Osteoblast (primary cell): Measurements from ENCODE around the gene EPHB4. TPM values are rescaled to one million over a fixed set of nuclear protein-coding genes. Genes with fewer than 3 reads are reported as not detected.

ENCODE experiments used
- DNase-seq: peaks from one replicate; pipeline ENCODE4 v3.0.0; 2011; ENCODE audit warnings: low spot score, mixed read lengths; ENCODE audit not compliant: insufficient read length; ENCODE audit errors: missing footprints
- H2AFZ ChIP-seq: 2 replicates; pipeline ENCODE4 v1.6.0; 2011; ENCODE audit warnings: mild to moderate bottlenecking, low read length
- H3K27ac ChIP-seq: 2 replicates; pipeline ENCODE4 v1.5.1; 2011; ENCODE audit warnings: mild to moderate bottlenecking, low read depth, low read length, moderate library complexity
- H3K27me3 ChIP-seq: 2 replicates; pipeline ENCODE4 v1.6.0; 2012; ENCODE audit warnings: mild to moderate bottlenecking, control low read depth, inconsistent platforms, low read length, moderate library complexity; ENCODE audit not compliant: insufficient read depth
- H3K36me3 ChIP-seq: 2 replicates; pipeline ENCODE4 v1.5.1; 2011; ENCODE audit warnings: mild to moderate bottlenecking, low read length, control low read depth, moderate library complexity; ENCODE audit not compliant: insufficient read depth
- H3K4me1 ChIP-seq: 2 replicates; pipeline ENCODE4 v1.5.1; 2011; ENCODE audit warnings: mild to moderate bottlenecking, low read length, control low read depth, moderate library complexity; ENCODE audit not compliant: insufficient read depth
- H3K4me2 ChIP-seq: 2 replicates; pipeline ENCODE4 v1.6.0; 2011; ENCODE audit warnings: mild to moderate bottlenecking, low read length; ENCODE audit not compliant: insufficient read depth
- H3K4me3 ChIP-seq: fragments of 200-600 bp; sonication (generic); 3 replicates; pipeline ENCODE4 v1.5.1; 2012; ENCODE audit warnings: mild to moderate bottlenecking, low read length, inconsistent platforms; ENCODE audit not compliant: insufficient read depth
- H3K79me2 ChIP-seq: 2 replicates; pipeline ENCODE4 v1.6.0; 2012; ENCODE audit warnings: mild to moderate bottlenecking, low read length, control low read depth, inconsistent platforms; ENCODE audit not compliant: insufficient read depth
- H3K9me3 ChIP-seq: 2 replicates; pipeline ENCODE4 v1.5.1; 2011; ENCODE audit warnings: low read depth, low read length, control low read depth
- H4K20me1 ChIP-seq: 2 replicates; pipeline ENCODE4 v1.6.0; 2012; ENCODE audit warnings: mild to moderate bottlenecking, low read length, control low read depth; ENCODE audit not compliant: insufficient read depth
- total RNA-seq: library from RNA; depleted of rRNA; stranded (reverse); fragments of >200 nt; gene quantifications from 2 replicates; pipeline ENCODE4 v1.2.3, GENCODE V29; 2012
- TF ChIP-seq, protein P1 (sequence below): IDR thresholded peaks from 2 replicates; pipeline ENCODE4 v1.5.1; 2011; ENCODE audit warnings: mild to moderate bottlenecking, low read depth, low read length, moderate library complexity; ENCODE audit errors: extremely low read depth

The EPHB4 gene
- total RNA-seq, 1 donor = 47.0 TPM

DNA sequence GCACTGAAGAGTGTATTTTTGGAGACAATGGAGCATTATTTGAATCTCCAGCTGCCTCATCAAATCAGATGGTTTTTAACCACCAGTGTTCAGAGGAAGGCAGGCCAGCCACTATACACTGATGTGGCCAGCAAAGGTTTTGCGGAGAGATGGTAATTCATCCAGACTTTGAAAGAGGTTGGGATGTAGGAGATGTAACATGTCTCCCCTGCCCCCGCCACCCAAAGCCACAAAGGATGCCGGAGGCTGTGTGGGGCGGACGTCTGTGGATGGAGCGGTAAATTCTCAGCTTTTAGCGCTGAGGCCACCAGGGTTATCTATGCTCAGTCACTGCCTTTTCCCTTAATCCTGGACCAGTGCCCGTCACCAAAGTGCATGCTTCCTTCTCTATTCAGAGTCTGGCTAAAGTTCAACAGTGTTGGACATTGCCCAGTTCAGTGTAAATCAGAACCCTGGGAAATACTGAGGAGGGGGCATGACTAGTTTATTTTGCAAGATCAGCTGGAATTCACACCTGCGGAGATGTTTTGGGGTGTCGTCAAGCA lies 36.2 kb upstream of the EPHB4 start:
- H3K27ac ChIP-seq = no peak overlapping the region
- H3K4me2 ChIP-seq = no peak overlapping the region

DNA sequence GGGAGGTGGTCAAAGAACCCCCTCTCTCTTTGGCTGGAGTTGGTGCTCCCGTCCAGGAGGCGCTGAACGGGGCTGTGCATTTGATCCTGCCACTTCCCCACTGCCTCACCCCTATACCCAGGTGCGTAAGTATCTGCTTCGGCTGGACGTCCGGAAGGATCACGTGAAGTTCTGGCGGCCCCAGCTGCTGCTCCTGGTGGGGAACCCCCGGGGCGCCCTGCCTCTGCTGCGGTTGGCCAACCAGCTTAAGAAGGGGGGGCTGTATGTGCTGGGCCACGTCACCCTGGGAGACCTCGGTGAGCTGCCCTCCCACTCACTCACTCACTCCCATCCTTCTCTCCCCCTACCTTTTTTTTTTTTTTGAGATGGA lies 34.3 kb upstream of the EPHB4 start:
- Histone ChIP-seq H3K4me2 (no peak overlapping the region), H3K27me3 (no peaks in the 10 kb centered on the region), H3K79me2 (no peaks in the 10 kb centered on the region), H3K9me3 (no peaks in the 10 kb centered on the region), H3K4me1 (peaks cover 16% of the 10 kb centered on the region), H3K36me3 (peaks cover 9% of the 10 kb centered on the region), H3K4me3 (no peak overlapping the region), H4K20me1 (no peaks in the 10 kb centered on the region), H2AFZ (no peak overlapping the region), H3K27ac (no peak overlapping the region)
- TF ChIP-seq, protein P1, sequence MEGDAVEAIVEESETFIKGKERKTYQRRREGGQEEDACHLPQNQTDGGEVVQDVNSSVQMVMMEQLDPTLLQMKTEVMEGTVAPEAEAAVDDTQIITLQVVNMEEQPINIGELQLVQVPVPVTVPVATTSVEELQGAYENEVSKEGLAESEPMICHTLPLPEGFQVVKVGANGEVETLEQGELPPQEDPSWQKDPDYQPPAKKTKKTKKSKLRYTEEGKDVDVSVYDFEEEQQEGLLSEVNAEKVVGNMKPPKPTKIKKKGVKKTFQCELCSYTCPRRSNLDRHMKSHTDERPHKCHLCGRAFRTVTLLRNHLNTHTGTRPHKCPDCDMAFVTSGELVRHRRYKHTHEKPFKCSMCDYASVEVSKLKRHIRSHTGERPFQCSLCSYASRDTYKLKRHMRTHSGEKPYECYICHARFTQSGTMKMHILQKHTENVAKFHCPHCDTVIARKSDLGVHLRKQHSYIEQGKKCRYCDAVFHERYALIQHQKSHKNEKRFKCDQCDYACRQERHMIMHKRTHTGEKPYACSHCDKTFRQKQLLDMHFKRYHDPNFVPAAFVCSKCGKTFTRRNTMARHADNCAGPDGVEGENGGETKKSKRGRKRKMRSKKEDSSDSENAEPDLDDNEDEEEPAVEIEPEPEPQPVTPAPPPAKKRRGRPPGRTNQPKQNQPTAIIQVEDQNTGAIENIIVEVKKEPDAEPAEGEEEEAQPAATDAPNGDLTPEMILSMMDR = no peak
- DNase-seq = peak; percentile 35

More for the DNA sequence above, 36.2 kb upstream of the EPHB4 start:
- peaks cover 9% of the 10 kb centered on the region for H3K36me3 ChIP-seq
- no peaks in the 10 kb centered on the region for H4K20me1 ChIP-seq
- no peaks in the 10 kb centered on the region for H3K9me3 ChIP-seq
- peaks cover 21% of the 10 kb centered on the region for H3K4me1 ChIP-seq
- TF ChIP-seq, protein P1 = no peak
- H3K79me2 ChIP-seq = peaks cover 14% of the 10 kb centered on the region
- H3K27me3 ChIP-seq = no peaks in the 10 kb centered on the region
- no peak overlapping the region for H2AFZ ChIP-seq
- no peak overlapping the region for H3K4me3 ChIP-seq
- DNase-seq = peak; percentile 85

DNA sequence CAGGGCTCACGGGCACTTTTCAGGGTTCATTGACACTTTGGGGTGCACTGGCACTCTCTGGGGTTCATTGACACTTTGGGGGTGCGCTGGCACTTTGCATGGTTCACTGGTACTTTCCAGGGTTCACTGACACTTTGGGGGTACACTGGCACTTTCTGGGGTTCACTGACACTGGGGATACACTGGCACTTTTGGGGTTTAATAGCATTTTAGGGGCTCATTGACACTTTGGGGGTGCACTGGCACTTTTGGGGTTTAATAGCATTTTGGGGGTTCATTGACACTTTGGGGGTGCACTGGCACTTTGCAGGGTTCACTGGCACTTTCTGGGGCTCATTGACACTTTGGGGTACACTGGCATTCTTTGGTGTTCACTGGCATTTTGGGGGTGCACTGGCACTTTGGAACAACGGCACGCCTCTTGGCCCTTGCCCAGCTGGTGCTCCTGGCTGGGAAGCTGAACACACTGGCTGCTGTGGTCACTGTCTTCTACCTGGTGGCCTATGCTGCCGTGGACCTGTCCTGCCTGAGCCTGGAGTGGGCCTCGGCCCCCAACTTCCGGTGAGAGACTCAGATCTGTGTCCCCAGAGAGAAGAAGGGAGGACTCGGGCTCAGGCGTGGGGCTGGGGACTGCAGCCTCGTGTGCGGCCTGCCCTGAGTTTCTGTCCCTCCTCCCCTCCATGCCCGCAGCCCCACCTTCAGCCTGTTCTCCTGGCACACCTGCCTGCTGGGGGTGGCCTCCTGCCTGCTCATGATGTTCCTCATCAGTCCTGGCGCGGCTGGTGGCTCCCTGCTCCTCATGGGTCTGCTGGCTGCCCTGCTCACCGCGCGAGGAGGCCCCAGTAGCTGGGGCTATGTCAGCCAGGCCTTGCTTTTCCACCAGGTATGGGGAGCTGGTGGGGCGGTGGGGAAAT lies 33.6 kb upstream of the EPHB4 start:
- Histone ChIP-seq H4K20me1 (no peaks in the 10 kb centered on the region), H3K4me3 (no peak overlapping the region), H3K79me2 (no peaks in the 10 kb centered on the region), H3K27ac (no peak overlapping the region), H2AFZ (no peak overlapping the region), H3K9me3 (no peaks in the 10 kb centered on the region), H3K27me3 (no peaks in the 10 kb centered on the region), H3K4me2 (no peak overlapping the region), H3K36me3 (peaks cover 9% of the 10 kb centered on the region), H3K4me1 (peaks cover 13% of the 10 kb centered on the region)
- peak; percentile 81 for DNase-seq
- TF ChIP-seq, protein P1 = no peak

DNA sequence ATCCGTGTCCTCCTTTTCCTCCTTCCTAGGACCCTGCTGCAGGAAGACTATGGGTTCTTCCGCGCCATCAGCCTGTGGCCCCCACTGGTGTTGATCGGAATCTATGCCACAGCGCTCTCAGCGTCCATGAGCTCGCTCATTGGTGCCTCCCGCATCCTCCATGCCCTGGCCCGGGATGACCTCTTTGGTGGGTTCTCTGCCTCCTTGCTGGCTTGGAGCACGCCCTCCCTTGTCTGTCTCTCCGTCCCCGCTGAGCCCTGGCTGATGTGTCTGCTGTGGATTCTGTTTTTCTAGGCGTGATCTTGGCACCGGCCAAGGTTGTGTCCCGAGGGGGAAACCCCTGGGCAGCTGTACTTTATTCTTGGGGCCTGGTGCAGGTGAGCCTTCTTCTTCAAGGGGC lies 32.5 kb upstream of the EPHB4 start:
- no peak for DNase-seq
- peaks cover 13% of the 10 kb centered on the region for H3K36me3 ChIP-seq
- no peaks in the 10 kb centered on the region for H3K27me3 ChIP-seq
- H3K4me2 ChIP-seq = no peak overlapping the region
- H3K4me1 ChIP-seq = peaks cover 5% of the 10 kb centered on the region
- no peak overlapping the region for H3K4me3 ChIP-seq
- H3K79me2 ChIP-seq = peaks cover 3% of the 10 kb centered on the region
- H3K9me3 ChIP-seq = no peaks in the 10 kb centered on the region
- no peak overlapping the region for H3K27ac ChIP-seq
- no peak overlapping the region for H2AFZ ChIP-seq
- H4K20me1 ChIP-seq = no peaks in the 10 kb centered on the region
- TF ChIP-seq, protein P1 = no peak
